Neural cell (in vitro differentiated cells): ENCODE results near the gene HNRNPA1L2. TPM values are rescaled to one million over a fixed set of nuclear protein-coding genes. Genes with fewer than 3 reads are reported as not detected.

Experiments
- H2AFZ ChIP-seq: fragments of 200-600, 300-800 bp; sonication (generic), shearing (Covaris generic); 2 replicates; pipeline ENCODE4 v1.6.0; 2014; ENCODE audit warnings: low read depth, mild to moderate bottlenecking, antibody characterized with exemption, low read length, moderate library complexity
- H3F3A ChIP-seq: fragments of 200-600 bp; shearing (Covaris generic); 2 replicates; pipeline ENCODE4 v1.6.1; 2016; ENCODE audit warnings: mild to moderate bottlenecking, moderate library complexity, mixed read lengths, antibody characterized with exemption, low read length; ENCODE audit not compliant: insufficient read depth, poor library complexity, severe bottlenecking
- H3K27ac ChIP-seq: fragments of 200-600, 300-800 bp; sonication (generic), shearing (Covaris generic); 2 replicates; pipeline ENCODE4 v1.5.1; 2014; ENCODE audit warnings: mild to moderate bottlenecking, low read length, moderate library complexity
- H3K27me3 ChIP-seq: fragments of 300-800, 200-600 bp; sonication (generic), shearing (Covaris generic); 2 replicates; pipeline ENCODE4 v1.6.0; 2014; ENCODE audit warnings: mild to moderate bottlenecking, low read depth, low read length, moderate library complexity; ENCODE audit not compliant: insufficient read depth
- H3K36me3 ChIP-seq: fragments of 300-800, 200-600 bp; sonication (generic), shearing (Covaris generic); 2 replicates; pipeline ENCODE4 v1.5.1; 2014; ENCODE audit warnings: mild to moderate bottlenecking, antibody characterized with exemption, low read length, moderate library complexity; ENCODE audit not compliant: insufficient read depth
- H3K4me2 ChIP-seq: fragments of 300-800, 200-600 bp; sonication (generic), shearing (Covaris generic); 2 replicates; pipeline ENCODE4 v1.6.0; 2014; ENCODE audit warnings: mild to moderate bottlenecking, low read length
- H3K4me3 ChIP-seq: fragments of 300-800, 200-600 bp; sonication (generic), shearing (Covaris generic); 2 replicates; pipeline ENCODE4 v1.5.1; 2014; ENCODE audit warnings: mild to moderate bottlenecking, low read length, moderate library complexity
- H3K79me2 ChIP-seq: fragments of 200-600 bp; shearing (Covaris generic); replicated peaks from 2 replicates; pipeline ENCODE4 v1.6.0; 2014; ENCODE audit warnings: mild to moderate bottlenecking, low read length, moderate library complexity; ENCODE audit not compliant: insufficient read depth
- H3K9ac ChIP-seq: fragments of 300-800, 200-600 bp; sonication (generic), shearing (Covaris generic); 2 replicates; pipeline ENCODE4 v1.6.1; 2016; ENCODE audit warnings: mild to moderate bottlenecking, low read length, mixed read lengths
- H3K9me2 ChIP-seq: fragments of 200-600 bp; shearing (Covaris generic); 2 replicates; pipeline ENCODE4 v1.6.1; 2016; ENCODE audit warnings: mild to moderate bottlenecking, low read length, mixed read lengths; ENCODE audit not compliant: insufficient read depth
- H3K9me3 ChIP-seq: fragments of 200-600, 300-800 bp; sonication (generic), shearing (Covaris generic); 2 replicates; pipeline ENCODE4 v1.6.1; 2016; ENCODE audit warnings: mild to moderate bottlenecking, mixed run types, low read length, moderate library complexity, mixed read lengths
- H4K20me1 ChIP-seq: fragments of 200-600 bp; shearing (Covaris generic); 2 replicates; pipeline ENCODE4 v1.6.1; 2016; ENCODE audit warnings: mild to moderate bottlenecking, mixed run types; ENCODE audit not compliant: insufficient read depth
- EZH2 ChIP-seq: fragments of 200-600, 300-800 bp; shearing (Covaris generic), sonication (generic); IDR thresholded peaks from 2 replicates; pipeline ENCODE4 v1.6.1; 2014; ENCODE audit warnings: antibody characterized with exemption, low read length, borderline replicate concordance, mild to moderate bottlenecking; ENCODE audit not compliant: insufficient read depth, poor library complexity, severe bottlenecking
- MXI1 ChIP-seq: fragments of 450-650 bp; conservative IDR thresholded peaks from 2 replicates; pipeline ENCODE4 v1.6.1; 2014; ENCODE audit warnings: antibody characterized with exemption, mild to moderate bottlenecking; ENCODE audit not compliant: poor library complexity, severe bottlenecking
- POLR2AphosphoS5 ChIP-seq: IDR thresholded peaks from 2 replicates; pipeline ENCODE4 v1.6.1; 2012
- RAD21 ChIP-seq: fragments of 450-650 bp; conservative IDR thresholded peaks from 2 replicates; pipeline ENCODE4 v1.6.1; 2014; ENCODE audit warnings: antibody characterized with exemption, mild to moderate bottlenecking, moderate library complexity
- SMC3 ChIP-seq: fragments of 450-650 bp; conservative IDR thresholded peaks from 2 replicates; pipeline ENCODE4 v1.6.1; 2014; ENCODE audit warnings: antibody characterized with exemption, mild to moderate bottlenecking, moderate library complexity; ENCODE audit not compliant: poor library complexity
- TAF1 ChIP-seq: IDR thresholded peaks from 2 replicates; pipeline ENCODE4 v1.6.1; 2012; ENCODE audit warnings: low read depth
- polyA plus RNA-seq: library from polyadenylated mRNA; depleted of rRNA; stranded (reverse); fragments of >200 nt; gene quantifications from 2 replicates; pipeline ENCODE4 v1.2.3, GENCODE V29; 2014
- TF ChIP-seq, protein P1 (sequence below): fragments of 450-650 bp; IDR thresholded peaks from 2 replicates; pipeline ENCODE4 v1.5.1; 2014; ENCODE audit warnings: antibody characterized with exemption, mild to moderate bottlenecking, moderate library complexity; ENCODE audit not compliant: poor library complexity, severe bottlenecking
- TF ChIP-seq, protein P2 (sequence below): IDR thresholded peaks from 2 replicates; pipeline ENCODE4 v1.6.1; 2012; ENCODE audit warnings: borderline replicate concordance

Gene HNRNPA1L2
- polyA plus RNA-seq, 1 donor from 2014 or later: 21.2 TPM

DNA sequence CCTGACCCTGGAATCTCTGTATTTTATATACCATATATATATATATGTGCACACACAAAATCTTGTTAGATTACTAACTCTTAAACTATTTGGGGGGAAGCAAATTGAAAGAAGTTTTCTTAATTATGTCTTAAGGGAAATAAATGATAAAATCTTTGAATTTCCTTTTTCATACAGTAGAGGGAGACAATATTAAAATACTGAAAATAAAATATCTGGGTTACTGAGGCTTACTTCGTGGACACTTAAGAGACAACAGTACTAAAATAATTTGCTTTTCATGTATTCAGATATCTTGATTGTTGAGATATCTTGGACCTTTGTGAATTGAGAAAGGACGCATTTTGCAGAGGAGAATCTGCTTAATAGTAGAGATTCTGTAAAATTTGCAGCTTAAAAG is 27.4 kb downstream of the HNRNPA1L2 start:
- no peaks in the 10 kb centered on the region for H4K20me1 ChIP-seq
- H2AFZ ChIP-seq: no peak overlapping the region
- H3K4me3 ChIP-seq: no peak overlapping the region
- H3K9me3 ChIP-seq: no peaks in the 10 kb centered on the region
- H3K27me3 ChIP-seq: no peaks in the 10 kb centered on the region
- H3K9ac ChIP-seq: no peak overlapping the region
- peaks cover 2% of the 10 kb centered on the region for H3K36me3 ChIP-seq
- H3K4me2 ChIP-seq: no peak overlapping the region
- TF ChIP-seq, protein P1, sequence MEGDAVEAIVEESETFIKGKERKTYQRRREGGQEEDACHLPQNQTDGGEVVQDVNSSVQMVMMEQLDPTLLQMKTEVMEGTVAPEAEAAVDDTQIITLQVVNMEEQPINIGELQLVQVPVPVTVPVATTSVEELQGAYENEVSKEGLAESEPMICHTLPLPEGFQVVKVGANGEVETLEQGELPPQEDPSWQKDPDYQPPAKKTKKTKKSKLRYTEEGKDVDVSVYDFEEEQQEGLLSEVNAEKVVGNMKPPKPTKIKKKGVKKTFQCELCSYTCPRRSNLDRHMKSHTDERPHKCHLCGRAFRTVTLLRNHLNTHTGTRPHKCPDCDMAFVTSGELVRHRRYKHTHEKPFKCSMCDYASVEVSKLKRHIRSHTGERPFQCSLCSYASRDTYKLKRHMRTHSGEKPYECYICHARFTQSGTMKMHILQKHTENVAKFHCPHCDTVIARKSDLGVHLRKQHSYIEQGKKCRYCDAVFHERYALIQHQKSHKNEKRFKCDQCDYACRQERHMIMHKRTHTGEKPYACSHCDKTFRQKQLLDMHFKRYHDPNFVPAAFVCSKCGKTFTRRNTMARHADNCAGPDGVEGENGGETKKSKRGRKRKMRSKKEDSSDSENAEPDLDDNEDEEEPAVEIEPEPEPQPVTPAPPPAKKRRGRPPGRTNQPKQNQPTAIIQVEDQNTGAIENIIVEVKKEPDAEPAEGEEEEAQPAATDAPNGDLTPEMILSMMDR: peak; percentile 51
- TF ChIP-seq SMC3: peak; percentile 70
- no peak for TF ChIP-seq POLR2AphosphoS5
- no peak for TF ChIP-seq TAF1
- peak; percentile 60 for TF ChIP-seq RAD21
- no peak for TF ChIP-seq MXI1
- TF ChIP-seq, protein P2, sequence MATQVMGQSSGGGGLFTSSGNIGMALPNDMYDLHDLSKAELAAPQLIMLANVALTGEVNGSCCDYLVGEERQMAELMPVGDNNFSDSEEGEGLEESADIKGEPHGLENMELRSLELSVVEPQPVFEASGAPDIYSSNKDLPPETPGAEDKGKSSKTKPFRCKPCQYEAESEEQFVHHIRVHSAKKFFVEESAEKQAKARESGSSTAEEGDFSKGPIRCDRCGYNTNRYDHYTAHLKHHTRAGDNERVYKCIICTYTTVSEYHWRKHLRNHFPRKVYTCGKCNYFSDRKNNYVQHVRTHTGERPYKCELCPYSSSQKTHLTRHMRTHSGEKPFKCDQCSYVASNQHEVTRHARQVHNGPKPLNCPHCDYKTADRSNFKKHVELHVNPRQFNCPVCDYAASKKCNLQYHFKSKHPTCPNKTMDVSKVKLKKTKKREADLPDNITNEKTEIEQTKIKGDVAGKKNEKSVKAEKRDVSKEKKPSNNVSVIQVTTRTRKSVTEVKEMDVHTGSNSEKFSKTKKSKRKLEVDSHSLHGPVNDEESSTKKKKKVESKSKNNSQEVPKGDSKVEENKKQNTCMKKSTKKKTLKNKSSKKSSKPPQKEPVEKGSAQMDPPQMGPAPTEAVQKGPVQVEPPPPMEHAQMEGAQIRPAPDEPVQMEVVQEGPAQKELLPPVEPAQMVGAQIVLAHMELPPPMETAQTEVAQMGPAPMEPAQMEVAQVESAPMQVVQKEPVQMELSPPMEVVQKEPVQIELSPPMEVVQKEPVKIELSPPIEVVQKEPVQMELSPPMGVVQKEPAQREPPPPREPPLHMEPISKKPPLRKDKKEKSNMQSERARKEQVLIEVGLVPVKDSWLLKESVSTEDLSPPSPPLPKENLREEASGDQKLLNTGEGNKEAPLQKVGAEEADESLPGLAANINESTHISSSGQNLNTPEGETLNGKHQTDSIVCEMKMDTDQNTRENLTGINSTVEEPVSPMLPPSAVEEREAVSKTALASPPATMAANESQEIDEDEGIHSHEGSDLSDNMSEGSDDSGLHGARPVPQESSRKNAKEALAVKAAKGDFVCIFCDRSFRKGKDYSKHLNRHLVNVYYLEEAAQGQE: no peak
- no peaks in the 10 kb centered on the region for H3F3A ChIP-seq
- peaks cover 3% of the 10 kb centered on the region for H3K79me2 ChIP-seq
- H3K9me2 ChIP-seq: no peaks in the 10 kb centered on the region
- no peak overlapping the region for H3K27ac ChIP-seq

- Histone ChIP-seq H3K4me3 (no peak overlapping the region), H3K36me3 (no peaks in the 10 kb centered on the region), H3F3A (no peaks in the 10 kb centered on the region), H3K27me3 (no peaks in the 10 kb centered on the region), H3K27ac (no peak overlapping the region), H3K4me2 (no peak overlapping the region), H2AFZ (no peak overlapping the region), H3K79me2 (no peaks in the 10 kb centered on the region), H3K9me2 (no peaks in the 10 kb centered on the region), H3K9me3 (no peaks in the 10 kb centered on the region), H3K9ac (no peak overlapping the region), H4K20me1 (no peaks in the 10 kb centered on the region)
- TF ChIP-seq, protein P2: no peak
- TF ChIP-seq POLR2AphosphoS5 (no peak), EZH2 (no peak), MXI1 (no peak)
- TF ChIP-seq, protein P1: no peak
These were observed 28.5 kb downstream of the HNRNPA1L2 start for GRCh38 chr13:52670726-52671125.
